DOHH2 (cell line): ENCODE measurements around the gene TARS2.

Experiments used
- H3F3A ChIP-seq: fragments of 200-600 bp; sonication (generic), shearing (Covaris generic); 2 replicates; pipeline ENCODE4 v1.6.0; 2016; ENCODE audit warnings: antibody characterized with exemption, mild to moderate bottlenecking; ENCODE audit not compliant: control insufficient read depth, insufficient read depth
- H3K27ac ChIP-seq: fragments of 200-600 bp; sonication (generic); 2 replicates; pipeline ENCODE4 v1.5.1; 2014; ENCODE audit warnings: low read depth, mild to moderate bottlenecking, low read length, moderate library complexity
- H3K27me3 ChIP-seq: fragments of 200-600 bp; sonication (generic); 2 replicates; pipeline ENCODE4 v1.6.1; 2014; ENCODE audit warnings: mild to moderate bottlenecking, low read length, mixed read lengths; ENCODE audit not compliant: control insufficient read depth
- H3K36me3 ChIP-seq: fragments of 200-600 bp; sonication (generic); 2 replicates; pipeline ENCODE4 v1.6.1; 2014; ENCODE audit warnings: mild to moderate bottlenecking, low read length, moderate library complexity, mixed read lengths; ENCODE audit not compliant: control insufficient read depth
- H3K4me1 ChIP-seq: fragments of 200-600 bp; sonication (generic); 2 replicates; pipeline ENCODE4 v1.6.1; 2014; ENCODE audit warnings: mild to moderate bottlenecking, low read length, mixed read lengths; ENCODE audit not compliant: control insufficient read depth
- H3K4me2 ChIP-seq: fragments of 200-600 bp; sonication (generic); 2 replicates; pipeline ENCODE4 v1.6.0; 2014; ENCODE audit warnings: mild to moderate bottlenecking, low read length, moderate library complexity
- H3K4me3 ChIP-seq: fragments of 200-600 bp; sonication (generic); 2 replicates; pipeline ENCODE4 v1.5.1; 2014; ENCODE audit warnings: mild to moderate bottlenecking, low read length, mixed read lengths
- H3K79me2 ChIP-seq: fragments of 200-600 bp; sonication (generic); 2 replicates; pipeline ENCODE4 v1.6.1; 2014; ENCODE audit warnings: mild to moderate bottlenecking, low read length, mixed read lengths; ENCODE audit not compliant: control insufficient read depth
- H3K9me2 ChIP-seq: fragments of 200-600 bp; sonication (generic); replicated peaks from 2 replicates; pipeline ENCODE4 v1.6.1; 2014; ENCODE audit warnings: mild to moderate bottlenecking, low read length, mixed read lengths; ENCODE audit not compliant: control insufficient read depth
- H3K9me3 ChIP-seq: fragments of 200-600 bp; sonication (generic); 2 replicates; pipeline ENCODE4 v1.6.1; 2014; ENCODE audit warnings: antibody characterized with exemption, low read length, mixed read lengths; ENCODE audit not compliant: control insufficient read depth, insufficient read depth
- H4K20me1 ChIP-seq: fragments of 200-600 bp; sonication (generic); 2 replicates; pipeline ENCODE4 v1.6.0; 2014; ENCODE audit warnings: low read depth, mild to moderate bottlenecking, antibody characterized with exemption, low read length, moderate library complexity; ENCODE audit not compliant: control insufficient read depth, insufficient read depth
- CTCF ChIP-seq: fragments of 200-600 bp; sonication (generic); IDR thresholded peaks from one replicate; pipeline ENCODE4 v1.5.1; 2014; ENCODE audit warnings: antibody characterized with exemption, mild to moderate bottlenecking, low read depth, low read length; ENCODE audit not compliant: poor library complexity, severe bottlenecking
- EZH2phosphoT487 ChIP-seq: fragments of 200-600 bp; sonication (generic); IDR thresholded peaks from 2 replicates; pipeline ENCODE4 v1.6.1; 2017; ENCODE audit warnings: borderline replicate concordance, mild to moderate bottlenecking, antibody characterized with exemption, low read length, moderate library complexity, mixed read lengths

Gene TARS2

GRCh38 chr1:150486966-150487762 lies at the start of gene TARS2:
TSS of gene TARS2 (plus strand) at chr1:150487419. CDS start at chr1:150487451, 32 bp downstream.
- peak within 1 kb of the TSS; percentile 43 for H3K27ac ChIP-seq
- no peak for TF ChIP-seq EZH2phosphoT487
- no peak for TF ChIP-seq CTCF
- H4K20me1 ChIP-seq = no peaks in the 10 kb centered on the region

GRCh38 chr1:150441121-150441520 lies 46.1 kb upstream of the TARS2 start:
- Histone ChIP-seq H3K4me3 (no peak overlapping the region), H4K20me1 (no peaks in the 10 kb centered on the region), H3F3A (peaks cover 5% of the 10 kb centered on the region; the same call in 1 of the 2 replicates), H3K9me3 (no peaks in the 10 kb centered on the region), H3K4me2 (no peak overlapping the region), H3K9me2 (no peaks in the 10 kb centered on the region), H3K36me3 (peaks cover 50% of the 10 kb centered on the region), H3K4me1 (no peaks in the 10 kb centered on the region), H3K79me2 (no peaks in the 10 kb centered on the region), H3K27me3 (no peaks in the 10 kb centered on the region), H3K27ac (no peak overlapping the region)
- TF ChIP-seq EZH2phosphoT487 = no peak
- TF ChIP-seq CTCF = no peak

More at GRCh38 chr1:150486966-150487762, at the start of gene TARS2:
- H3K9me2 ChIP-seq = no peaks in the 10 kb centered on the region
- H3K4me1 ChIP-seq = peaks cover 9% of the 10 kb centered on the region; the same call in 1 of the 2 replicates
- H3K27me3 ChIP-seq = no peaks in the 10 kb centered on the region
- no peaks in the 10 kb centered on the region for H3F3A ChIP-seq
- peaks cover 29% of the 10 kb centered on the region for H3K36me3 ChIP-seq
- H3K79me2 ChIP-seq = peaks cover 18% of the 10 kb centered on the region
- H3K4me2 ChIP-seq = peak within 1 kb of the TSS; percentile 92
- H3K4me3 ChIP-seq = peak within 1 kb of the TSS; percentile 89
- no peaks in the 10 kb centered on the region for H3K9me3 ChIP-seq

- H3K9me2 ChIP-seq = no peaks in the 10 kb centered on the region
- TF ChIP-seq CTCF (no peak), EZH2phosphoT487 (no peak)
- H3K4me1 ChIP-seq = no peaks in the 10 kb centered on the region
- no peaks in the 10 kb centered on the region for H3K27me3 ChIP-seq
- no peak overlapping the region for H3K4me2 ChIP-seq
- no peaks in the 10 kb centered on the region for H4K20me1 ChIP-seq
- H3K9me3 ChIP-seq = no peaks in the 10 kb centered on the region
- peaks cover 5% of the 10 kb centered on the region; the same call in 1 of the 2 replicates for H3F3A ChIP-seq
- no peak overlapping the region for H3K4me3 ChIP-seq
- H3K79me2 ChIP-seq = no peaks in the 10 kb centered on the region
- H3K36me3 ChIP-seq = peaks cover 70% of the 10 kb centered on the region
- no peak overlapping the region for H3K27ac ChIP-seq
Measured at GRCh38 chr1:150444232-150444631, 43.0 kb upstream of the TARS2 start.
